DOHH2 (cell line): ENCODE results near the gene SULF2.

Experiments used
- H3F3A ChIP-seq: fragments of 200-600 bp; sonication (generic), shearing (Covaris generic); 2 replicates; pipeline ENCODE4 v1.6.0; 2016; ENCODE audit warnings: antibody characterized with exemption, mild to moderate bottlenecking; ENCODE audit not compliant: control insufficient read depth, insufficient read depth
- H3K27ac ChIP-seq: fragments of 200-600 bp; sonication (generic); 2 replicates; pipeline ENCODE4 v1.5.1; 2014; ENCODE audit warnings: low read depth, mild to moderate bottlenecking, low read length, moderate library complexity
- H3K27me3 ChIP-seq: fragments of 200-600 bp; sonication (generic); 2 replicates; pipeline ENCODE4 v1.6.1; 2014; ENCODE audit warnings: mild to moderate bottlenecking, low read length, mixed read lengths; ENCODE audit not compliant: control insufficient read depth
- H3K36me3 ChIP-seq: fragments of 200-600 bp; sonication (generic); 2 replicates; pipeline ENCODE4 v1.6.1; 2014; ENCODE audit warnings: mild to moderate bottlenecking, low read length, moderate library complexity, mixed read lengths; ENCODE audit not compliant: control insufficient read depth
- H3K4me1 ChIP-seq: fragments of 200-600 bp; sonication (generic); 2 replicates; pipeline ENCODE4 v1.6.1; 2014; ENCODE audit warnings: mild to moderate bottlenecking, low read length, mixed read lengths; ENCODE audit not compliant: control insufficient read depth
- H3K4me2 ChIP-seq: fragments of 200-600 bp; sonication (generic); 2 replicates; pipeline ENCODE4 v1.6.0; 2014; ENCODE audit warnings: mild to moderate bottlenecking, low read length, moderate library complexity
- H3K4me3 ChIP-seq: fragments of 200-600 bp; sonication (generic); 2 replicates; pipeline ENCODE4 v1.5.1; 2014; ENCODE audit warnings: mild to moderate bottlenecking, low read length, mixed read lengths
- H3K79me2 ChIP-seq: fragments of 200-600 bp; sonication (generic); 2 replicates; pipeline ENCODE4 v1.6.1; 2014; ENCODE audit warnings: mild to moderate bottlenecking, low read length, mixed read lengths; ENCODE audit not compliant: control insufficient read depth
- H3K9me2 ChIP-seq: fragments of 200-600 bp; sonication (generic); replicated peaks from 2 replicates; pipeline ENCODE4 v1.6.1; 2014; ENCODE audit warnings: mild to moderate bottlenecking, low read length, mixed read lengths; ENCODE audit not compliant: control insufficient read depth
- H3K9me3 ChIP-seq: fragments of 200-600 bp; sonication (generic); 2 replicates; pipeline ENCODE4 v1.6.1; 2014; ENCODE audit warnings: antibody characterized with exemption, low read length, mixed read lengths; ENCODE audit not compliant: control insufficient read depth, insufficient read depth
- H4K20me1 ChIP-seq: fragments of 200-600 bp; sonication (generic); 2 replicates; pipeline ENCODE4 v1.6.0; 2014; ENCODE audit warnings: low read depth, mild to moderate bottlenecking, antibody characterized with exemption, low read length, moderate library complexity; ENCODE audit not compliant: control insufficient read depth, insufficient read depth
- CTCF ChIP-seq: fragments of 200-600 bp; sonication (generic); IDR thresholded peaks from one replicate; pipeline ENCODE4 v1.5.1; 2014; ENCODE audit warnings: antibody characterized with exemption, mild to moderate bottlenecking, low read depth, low read length; ENCODE audit not compliant: poor library complexity, severe bottlenecking
- EZH2phosphoT487 ChIP-seq: fragments of 200-600 bp; sonication (generic); IDR thresholded peaks from 2 replicates; pipeline ENCODE4 v1.6.1; 2017; ENCODE audit warnings: borderline replicate concordance, mild to moderate bottlenecking, antibody characterized with exemption, low read length, moderate library complexity, mixed read lengths

SULF2 gene

GRCh38 chr20:47786765-47787107, 1.5 kb upstream of the SULF2 start:
- no peaks in the 10 kb centered on the region; the same call in 1 of the 2 replicates for H3K79me2 ChIP-seq

GRCh38 chr20:47785854-47786764, 828 bp upstream of the SULF2 start:
- Histone ChIP-seq H3K4me3 (no peak overlapping the region), H3K27ac (no peak overlapping the region), H4K20me1 (no peaks in the 10 kb centered on the region), H3K79me2 (no peaks in the 10 kb centered on the region; the same call in 1 of the 2 replicates), H3K36me3 (no peaks in the 10 kb centered on the region), H3F3A (no peaks in the 10 kb centered on the region), H3K27me3 (peaks cover 26% of the 10 kb centered on the region), H3K4me2 (no peak overlapping the region), H3K4me1 (no peaks in the 10 kb centered on the region), H3K9me3 (no peaks in the 10 kb centered on the region), H3K9me2 (no peaks in the 10 kb centered on the region)
- TF ChIP-seq EZH2phosphoT487 (no peak), CTCF (peak; percentile 19)

More at GRCh38 chr20:47786765-47787107, 1.5 kb upstream of the SULF2 start:
- Histone ChIP-seq H3K9me2 (no peaks in the 10 kb centered on the region), H4K20me1 (no peaks in the 10 kb centered on the region), H3F3A (no peaks in the 10 kb centered on the region), H3K9me3 (no peaks in the 10 kb centered on the region), H3K27me3 (peaks cover 29% of the 10 kb centered on the region), H3K27ac (no peak overlapping the region), H3K4me1 (no peaks in the 10 kb centered on the region), H3K4me3 (no peak overlapping the region), H3K36me3 (no peaks in the 10 kb centered on the region), H3K4me2 (no peak overlapping the region)
- TF ChIP-seq CTCF (no peak), EZH2phosphoT487 (no peak)

- no peak overlapping the region for H3K4me2 ChIP-seq
- peaks cover 19% of the 10 kb centered on the region for H3K27me3 ChIP-seq
- no peak for TF ChIP-seq CTCF
- no peak for TF ChIP-seq EZH2phosphoT487
- H3K9me3 ChIP-seq, result no peaks in the 10 kb centered on the region
- no peaks in the 10 kb centered on the region for H3K4me1 ChIP-seq
- no peaks in the 10 kb centered on the region for H4K20me1 ChIP-seq
- no peaks in the 10 kb centered on the region for H3F3A ChIP-seq
- no peaks in the 10 kb centered on the region; the same call in 1 of the 2 replicates for H3K79me2 ChIP-seq
- H3K4me3 ChIP-seq, result no peak overlapping the region
- H3K9me2 ChIP-seq, result no peaks in the 10 kb centered on the region
- no peak overlapping the region for H3K27ac ChIP-seq
- no peaks in the 10 kb centered on the region for H3K36me3 ChIP-seq
These were observed 526 bp downstream of the SULF2 start for GRCh38 chr20:47784599-47785310.
